ENCODE results near the gene RPTOR. TPM values are rescaled to one million over a fixed set of nuclear protein-coding genes. Genes with fewer than 3 reads are reported as not detected.

The RPTOR gene
- polyA plus RNA-seq, 1 donor (not counting 4 experiments of a cell fraction or from before 2014, with no cell fraction given) = 4.0 TPM

DNA sequence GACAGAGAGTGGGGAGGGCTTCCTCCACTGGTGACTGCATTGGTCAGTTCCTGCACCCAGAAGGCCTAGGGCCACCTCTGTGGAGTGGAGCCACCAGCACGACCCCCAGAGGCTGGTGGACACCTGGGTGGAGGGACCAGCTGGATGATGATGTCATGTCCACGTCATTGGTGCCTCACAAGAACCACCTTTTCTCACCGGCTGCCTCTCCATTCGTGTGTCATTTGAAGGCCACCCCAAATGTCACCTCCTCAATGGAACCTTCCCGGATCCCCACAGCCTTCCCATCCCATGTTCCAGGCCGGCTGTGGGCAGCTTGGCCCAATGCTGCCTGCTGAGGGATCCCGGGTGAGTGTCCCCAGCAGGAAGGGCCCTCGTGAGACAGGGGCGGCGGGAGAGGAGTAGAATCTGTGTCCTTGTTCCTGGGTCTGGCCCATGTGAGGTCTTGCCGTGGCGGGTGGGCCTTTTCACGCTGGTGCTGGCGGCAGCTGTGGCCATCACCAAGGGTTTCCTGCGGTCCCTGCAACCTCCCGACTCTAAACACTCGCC is 437.9 kb downstream of the RPTOR start:
- dilution Hi-C loops (cut with MboI; ENCODE audit: extremely low pct_ligation_motif_present, low sequenced_read_pairs) = no loop called here
- no peak for DNase-seq (ENCODE audit: low read depth, low spot score)
- H3K9ac ChIP-seq (ENCODE audit: control insufficient read depth, extremely low read depth, insufficient read depth, low read length) = no peak overlapping the region
- peaks cover 10% of the 10 kb centered on the region for H3K27me3 ChIP-seq (ENCODE audit: control insufficient read depth, extremely low read depth, insufficient read depth, low read length)
- H3K4me1 ChIP-seq (ENCODE audit: control insufficient read depth, extremely low read depth, insufficient read depth, low read length) = no peaks in the 10 kb centered on the region
- no peak for TF ChIP-seq EZH2 (IDR thresholded peaks at IDR 0.05; ENCODE audit: low read length)
- TF ChIP-seq, protein P1, sequence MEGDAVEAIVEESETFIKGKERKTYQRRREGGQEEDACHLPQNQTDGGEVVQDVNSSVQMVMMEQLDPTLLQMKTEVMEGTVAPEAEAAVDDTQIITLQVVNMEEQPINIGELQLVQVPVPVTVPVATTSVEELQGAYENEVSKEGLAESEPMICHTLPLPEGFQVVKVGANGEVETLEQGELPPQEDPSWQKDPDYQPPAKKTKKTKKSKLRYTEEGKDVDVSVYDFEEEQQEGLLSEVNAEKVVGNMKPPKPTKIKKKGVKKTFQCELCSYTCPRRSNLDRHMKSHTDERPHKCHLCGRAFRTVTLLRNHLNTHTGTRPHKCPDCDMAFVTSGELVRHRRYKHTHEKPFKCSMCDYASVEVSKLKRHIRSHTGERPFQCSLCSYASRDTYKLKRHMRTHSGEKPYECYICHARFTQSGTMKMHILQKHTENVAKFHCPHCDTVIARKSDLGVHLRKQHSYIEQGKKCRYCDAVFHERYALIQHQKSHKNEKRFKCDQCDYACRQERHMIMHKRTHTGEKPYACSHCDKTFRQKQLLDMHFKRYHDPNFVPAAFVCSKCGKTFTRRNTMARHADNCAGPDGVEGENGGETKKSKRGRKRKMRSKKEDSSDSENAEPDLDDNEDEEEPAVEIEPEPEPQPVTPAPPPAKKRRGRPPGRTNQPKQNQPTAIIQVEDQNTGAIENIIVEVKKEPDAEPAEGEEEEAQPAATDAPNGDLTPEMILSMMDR (optimal IDR thresholded peaks at IDR 0.05 in 1 of 3, IDR thresholded peaks at IDR 0.05 in 1 of 3, conservative IDR thresholded peaks at IDR 0.05 in 1 of 3; ENCODE audit: extremely low read depth in 1 of 3, insufficient read depth in 2 of 3, low read length in 3 of 3) = no peak
- FAIRE-seq = no peak
- no peak overlapping the region for H2AFZ ChIP-seq (ENCODE audit: control insufficient read depth, low read length)
- no peak overlapping the region for H3K4me3 ChIP-seq (ENCODE audit: control insufficient read depth in 2 of 3, extremely low read depth in 1 of 3, insufficient read depth in 2 of 3, low read depth in 1 of 3, low read length in 3 of 3)
- no peaks in the 10 kb centered on the region for H3K36me3 ChIP-seq (ENCODE audit: control insufficient read depth in 2 of 2, extremely low read depth in 1 of 2, insufficient read depth in 2 of 2, low read length in 2 of 2)
- no peaks in the 10 kb centered on the region for H4K20me1 ChIP-seq (ENCODE audit: control insufficient read depth, extremely low read depth, insufficient read depth, low read length)
- H3K27ac ChIP-seq (ENCODE audit: control insufficient read depth, insufficient read depth, low read length) = no peak overlapping the region
- no peaks in the 10 kb centered on the region for H3K9me3 ChIP-seq (ENCODE audit: control insufficient read depth, low read depth, low read length)
- no peaks in the 10 kb centered on the region for H3K79me2 ChIP-seq (ENCODE audit: control insufficient read depth, insufficient read depth, low read length)
- no peak overlapping the region for H3K4me2 ChIP-seq (ENCODE audit: control insufficient read depth, extremely low read depth, insufficient read depth, low read depth, low read length)
- no peaks in the 10 kb centered on the region for H3K9me1 ChIP-seq (ENCODE audit: control insufficient read depth, extremely low read depth, insufficient read depth, low read length)

DNA sequence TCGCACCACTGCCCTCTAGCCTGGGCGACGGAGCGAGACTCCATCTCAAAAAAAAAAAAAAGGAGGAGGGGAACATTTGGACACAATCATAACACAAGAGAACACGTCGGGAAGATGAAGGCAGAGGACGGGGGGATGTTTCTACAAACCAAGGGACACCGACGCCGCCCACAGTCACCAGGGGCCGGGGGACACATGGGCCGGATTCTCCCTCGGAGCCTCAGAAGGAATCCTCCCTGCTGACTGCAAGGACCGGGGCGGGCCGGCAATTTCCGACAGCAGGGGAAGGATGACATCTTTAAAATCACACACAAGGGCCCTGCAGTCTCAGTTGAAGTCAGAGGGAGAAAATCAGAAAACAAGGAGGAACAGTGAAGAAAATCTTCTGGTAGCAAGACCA is 438.9 kb downstream of the RPTOR start:
- H3K4me2 ChIP-seq (ENCODE audit: control insufficient read depth, extremely low read depth, insufficient read depth, low read depth, low read length) = no peak overlapping the region
- no peak overlapping the region for H3K27ac ChIP-seq (ENCODE audit: control insufficient read depth, insufficient read depth, low read length)
- dilution Hi-C loops (cut with MboI; ENCODE audit: extremely low pct_ligation_motif_present, low sequenced_read_pairs) = no loop called here
- H3K79me2 ChIP-seq (ENCODE audit: control insufficient read depth, insufficient read depth, low read length) = no peaks in the 10 kb centered on the region
- H4K20me1 ChIP-seq (ENCODE audit: control insufficient read depth, extremely low read depth, insufficient read depth, low read length) = no peaks in the 10 kb centered on the region
- no peak overlapping the region for H3K9ac ChIP-seq (ENCODE audit: control insufficient read depth, extremely low read depth, insufficient read depth, low read length)
- H3K4me1 ChIP-seq (ENCODE audit: control insufficient read depth, extremely low read depth, insufficient read depth, low read length) = no peaks in the 10 kb centered on the region
- H3K27me3 ChIP-seq (ENCODE audit: control insufficient read depth, extremely low read depth, insufficient read depth, low read length) = peaks cover 16% of the 10 kb centered on the region
- H2AFZ ChIP-seq (ENCODE audit: control insufficient read depth, low read length) = no peak overlapping the region
- no peak for FAIRE-seq
- TF ChIP-seq, protein P1 (optimal IDR thresholded peaks at IDR 0.05 in 1 of 3, IDR thresholded peaks at IDR 0.05 in 1 of 3, conservative IDR thresholded peaks at IDR 0.05 in 1 of 3; ENCODE audit: extremely low read depth in 1 of 3, insufficient read depth in 2 of 3, low read length in 3 of 3) = no peak
- no peak for TF ChIP-seq EZH2 (IDR thresholded peaks at IDR 0.05; ENCODE audit: low read length)
- H3K9me3 ChIP-seq (ENCODE audit: control insufficient read depth, low read depth, low read length) = no peaks in the 10 kb centered on the region
- H3K4me3 ChIP-seq (ENCODE audit: control insufficient read depth in 2 of 3, extremely low read depth in 1 of 3, insufficient read depth in 2 of 3, low read depth in 1 of 3, low read length in 3 of 3) = no peak overlapping the region
- no peaks in the 10 kb centered on the region for H3K9me1 ChIP-seq (ENCODE audit: control insufficient read depth, extremely low read depth, insufficient read depth, low read length)
- DNase-seq (ENCODE audit: low read depth, low spot score) = no peak
- no peaks in the 10 kb centered on the region for H3K36me3 ChIP-seq (ENCODE audit: control insufficient read depth in 2 of 2, extremely low read depth in 1 of 2, insufficient read depth in 2 of 2, low read length in 2 of 2)

Data from keratinocyte (primary cell).